ENCODE measurements around the gene BCL2L14.

Gene BCL2L14

DNA sequence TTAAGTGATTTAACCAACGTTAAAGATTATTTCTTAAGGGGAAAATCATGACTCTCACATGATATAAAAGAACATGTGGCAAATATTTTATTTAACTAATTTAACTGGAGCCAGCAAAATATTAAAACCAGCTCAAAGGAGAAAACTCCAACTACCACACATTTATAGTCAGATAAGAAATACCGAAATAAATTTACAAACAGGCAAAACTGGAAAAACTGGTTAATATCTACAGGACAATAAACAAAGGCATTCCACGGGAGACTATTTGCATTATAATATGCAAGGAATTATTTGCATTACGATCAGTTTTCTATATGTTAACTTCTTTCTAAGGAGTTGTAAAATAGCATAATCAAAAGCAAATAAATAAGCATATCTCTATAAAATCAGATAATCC lies 13.8 kb upstream of the BCL2L14 start:
- no peak for DNase-seq

DNA sequence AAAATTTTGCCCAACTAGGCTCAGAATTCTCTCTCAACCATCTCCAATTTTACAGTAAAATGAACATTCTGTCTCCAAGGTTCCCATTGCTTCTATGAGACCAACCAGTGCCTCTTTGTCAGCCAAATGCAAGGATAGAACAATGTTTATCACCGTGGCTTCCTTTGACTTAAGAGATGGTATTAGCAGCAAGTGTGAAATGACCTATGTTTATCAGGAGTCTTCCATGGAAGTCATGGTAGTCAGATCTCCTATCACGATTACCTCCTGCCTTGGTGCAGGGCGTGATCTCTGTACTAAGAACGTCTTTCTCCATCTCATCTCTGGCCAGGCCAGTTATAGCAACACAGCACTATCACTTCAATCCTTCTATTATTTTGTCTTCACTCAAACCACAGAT lies 6.1 kb upstream of the BCL2L14 start:
- DNase-seq, result no peak

DNA sequence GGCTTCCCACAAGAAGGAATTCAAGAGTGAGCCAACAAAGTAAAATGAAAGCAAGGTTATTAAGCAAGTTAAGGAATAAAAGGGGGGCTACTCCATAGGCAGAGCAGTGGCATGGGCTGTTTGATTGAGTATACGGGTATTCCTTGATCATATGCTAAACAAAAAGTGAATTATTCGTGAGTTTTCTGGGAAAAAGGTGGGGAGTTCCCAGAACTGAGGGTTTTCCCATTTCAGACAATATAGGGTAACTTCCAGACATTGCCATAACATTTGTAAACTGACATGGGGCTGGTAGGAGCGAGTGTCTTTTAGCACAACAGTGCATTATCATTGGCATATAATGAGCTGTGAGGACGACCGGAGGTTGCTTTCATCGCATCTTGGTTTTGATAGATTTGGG lies 2.0 kb upstream of the BCL2L14 start:
- DNase-seq, result no peak

DNA sequence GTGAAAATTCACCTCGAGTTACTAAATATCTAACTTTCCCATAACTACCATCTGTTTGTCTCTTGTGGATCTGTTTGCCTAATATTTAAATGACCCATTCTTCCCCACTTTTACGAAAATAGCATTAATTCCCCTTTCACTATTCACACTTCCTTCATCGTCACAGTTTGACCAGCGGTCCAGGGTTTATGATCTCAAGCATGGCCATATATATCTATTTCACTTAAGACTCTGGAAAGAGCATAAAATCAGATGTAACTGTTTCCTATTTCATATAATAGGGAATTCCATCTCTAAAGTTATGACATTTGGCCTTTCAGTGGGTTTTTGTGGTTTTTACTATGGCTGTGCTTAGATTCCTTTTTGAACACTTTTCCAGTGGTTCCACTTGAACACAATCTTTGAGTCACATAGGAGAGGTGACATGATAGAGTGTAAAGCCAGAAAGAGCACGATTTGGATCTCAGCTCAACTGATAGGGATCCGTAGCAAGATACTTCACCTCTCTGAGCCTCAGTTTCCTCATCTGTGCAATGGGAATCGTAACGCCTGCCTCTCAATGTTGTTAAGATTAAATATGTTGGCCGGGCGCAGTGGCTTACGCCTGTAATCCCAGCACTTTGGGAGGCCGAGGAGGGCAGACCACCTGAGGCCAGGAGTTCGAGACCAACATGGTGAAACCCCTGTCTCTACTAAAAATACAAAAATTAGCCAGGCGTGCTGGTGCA lies 754 bp upstream of the BCL2L14 start:
- DNase-seq, result no peak

DNA sequence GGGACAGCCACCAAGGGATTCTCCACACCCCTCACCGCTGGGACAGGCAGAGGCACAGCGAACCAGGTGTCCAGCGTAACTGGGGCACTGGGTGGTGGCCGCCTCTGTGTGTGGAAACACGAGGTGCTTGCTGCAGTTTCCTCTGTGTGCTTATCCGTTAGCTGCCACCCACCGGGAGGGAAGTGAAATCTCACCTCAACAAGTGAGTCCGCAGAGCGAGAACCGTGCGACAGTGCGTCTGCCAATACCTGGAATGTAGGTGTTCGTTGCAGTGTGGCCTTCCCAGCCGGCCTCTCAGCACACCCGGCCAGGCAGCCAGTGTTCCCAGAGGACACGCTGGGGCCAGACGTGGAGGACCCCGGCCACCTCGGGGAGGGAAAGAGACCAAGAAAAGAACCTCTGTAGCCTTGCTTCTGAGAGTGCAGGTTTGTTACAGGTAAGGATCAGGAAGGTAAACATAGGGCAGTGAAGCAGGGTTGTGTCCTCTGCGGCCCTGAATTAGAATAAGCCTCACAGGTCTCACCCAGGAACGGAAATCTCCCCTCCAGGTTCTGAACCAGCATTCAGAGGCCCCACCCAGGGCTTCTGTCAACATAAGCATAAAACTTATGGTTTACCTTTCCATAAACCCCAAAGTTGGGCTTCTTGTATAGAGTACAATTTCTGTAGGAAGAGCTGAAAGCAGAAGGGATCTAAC lies 1.5 kb downstream of the BCL2L14 start:
- DNase-seq, result peak; percentile 16

DNA sequence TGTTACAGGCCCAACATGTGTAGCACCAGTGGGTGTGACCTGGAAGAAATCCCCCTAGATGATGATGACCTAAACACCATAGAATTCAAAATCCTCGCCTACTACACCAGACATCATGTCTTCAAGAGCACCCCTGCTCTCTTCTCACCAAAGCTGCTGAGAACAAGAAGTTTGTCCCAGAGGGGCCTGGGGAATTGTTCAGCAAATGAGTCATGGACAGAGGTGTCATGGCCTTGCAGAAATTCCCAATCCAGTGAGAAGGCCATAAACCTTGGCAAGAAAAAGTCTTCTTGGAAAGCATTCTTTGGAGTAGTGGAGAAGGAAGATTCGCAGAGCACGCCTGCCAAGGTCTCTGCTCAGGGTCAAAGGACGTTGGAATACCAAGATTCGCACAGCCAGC lies 8.6 kb downstream of the BCL2L14 start:
- DNase-seq, result no peak

DNA sequence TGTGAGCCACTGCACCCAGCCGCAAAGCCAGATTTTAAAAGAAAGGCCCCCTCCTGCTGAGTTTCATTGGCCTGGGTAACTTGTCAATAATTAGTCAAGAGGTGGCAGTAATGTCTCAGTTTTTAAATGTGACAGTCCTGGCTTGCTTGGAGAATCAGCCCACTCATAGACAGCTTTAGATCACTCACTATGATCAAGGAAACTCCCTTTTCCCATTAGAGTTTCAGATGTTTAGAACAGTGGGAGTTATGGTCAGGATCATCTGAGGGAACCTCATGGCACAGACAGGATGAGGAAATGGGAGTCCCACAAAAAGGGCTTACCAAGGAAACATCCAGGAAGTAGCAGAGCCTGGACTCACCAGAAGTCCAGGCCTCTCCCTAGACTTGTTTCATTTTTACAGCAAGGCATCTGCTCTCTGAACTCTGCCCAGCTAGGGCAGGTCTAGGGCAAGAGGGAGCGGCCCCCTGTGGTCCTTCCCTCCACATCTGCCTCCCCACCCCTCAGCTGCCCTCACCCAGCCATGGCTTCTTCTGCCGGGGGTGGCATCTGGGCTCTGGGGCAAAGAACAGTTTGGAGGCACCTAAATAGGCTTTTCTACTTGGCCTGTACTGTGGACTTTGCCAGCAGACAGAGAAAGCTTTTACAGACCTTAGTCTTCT lies 11.2 kb downstream of the BCL2L14 start:
- no peak for DNase-seq

DNA sequence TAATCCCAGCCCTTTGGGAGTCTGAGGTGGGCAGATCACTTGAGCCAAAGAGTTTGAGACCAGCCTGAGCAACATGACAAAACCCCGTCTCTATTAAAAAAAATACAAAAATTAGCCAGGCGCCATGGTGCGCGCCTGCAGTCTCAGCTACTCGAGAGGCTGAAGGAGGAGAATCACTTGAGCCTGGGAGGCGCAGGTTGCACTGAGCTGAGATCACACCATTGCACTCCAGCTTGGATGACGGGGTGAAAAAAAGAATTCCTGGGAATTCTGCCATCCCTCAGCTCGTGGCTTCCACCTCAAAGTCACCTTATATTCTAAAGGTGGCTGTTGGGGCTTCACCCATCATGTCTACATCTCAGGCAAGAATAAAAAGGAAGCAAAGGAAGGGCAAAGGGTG lies 12.9 kb downstream of the BCL2L14 start:
- no peak for DNase-seq

DNA sequence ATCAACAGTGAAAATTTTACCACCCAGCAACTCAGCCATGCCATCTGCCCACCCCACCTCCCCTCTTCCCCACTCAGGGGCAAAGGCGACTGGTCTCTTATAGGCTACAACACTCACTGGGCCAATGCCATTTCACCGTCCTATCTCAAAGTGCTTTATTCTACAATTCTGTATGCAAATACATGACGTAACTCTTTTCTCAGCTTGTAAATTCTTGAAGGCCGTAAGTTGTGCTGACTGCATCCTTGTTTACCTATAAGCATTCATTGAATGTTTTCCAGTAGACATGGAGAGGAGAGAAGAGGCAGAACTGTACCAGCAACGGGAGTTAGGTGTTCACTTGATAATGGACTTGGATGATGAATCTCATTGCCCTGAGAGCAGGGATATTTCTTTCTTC lies 15.6 kb downstream of the BCL2L14 start:
- no peak for DNase-seq

DNA sequence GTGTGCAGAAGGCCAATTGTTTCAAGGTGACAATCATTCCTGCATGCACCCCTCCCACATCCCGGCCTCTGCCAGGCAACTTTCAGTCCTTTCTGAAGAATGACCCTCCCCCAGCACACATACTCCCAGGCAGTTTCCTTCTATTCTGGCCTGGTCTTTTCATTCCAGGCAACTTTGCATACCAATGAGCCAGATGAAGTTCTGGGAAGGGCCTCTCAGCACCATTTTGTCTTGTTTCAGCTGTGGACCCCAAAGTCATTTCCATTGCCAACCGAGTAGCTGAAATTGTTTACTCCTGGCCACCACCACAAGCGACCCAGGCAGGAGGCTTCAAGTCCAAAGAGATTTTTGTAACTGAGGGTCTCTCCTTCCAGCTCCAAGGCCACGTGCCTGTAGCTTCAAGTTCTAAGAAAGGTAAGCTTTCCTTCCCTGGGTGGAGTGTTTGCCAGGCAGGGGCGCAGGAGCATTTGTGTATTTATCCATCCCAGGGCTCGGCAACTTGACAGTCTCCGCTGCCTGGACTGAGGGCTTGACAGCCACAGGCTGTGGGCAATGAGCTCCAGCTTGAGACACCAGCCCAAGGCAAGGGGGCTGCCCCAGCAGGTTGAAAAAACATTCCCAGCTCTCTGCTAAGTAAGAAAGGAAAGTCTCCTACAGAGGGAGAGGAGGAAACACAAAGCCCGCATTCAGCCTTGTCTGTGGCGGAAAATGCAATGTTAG lies 16.4 kb downstream of the BCL2L14 start:
- no peak for DNase-seq

DNA sequence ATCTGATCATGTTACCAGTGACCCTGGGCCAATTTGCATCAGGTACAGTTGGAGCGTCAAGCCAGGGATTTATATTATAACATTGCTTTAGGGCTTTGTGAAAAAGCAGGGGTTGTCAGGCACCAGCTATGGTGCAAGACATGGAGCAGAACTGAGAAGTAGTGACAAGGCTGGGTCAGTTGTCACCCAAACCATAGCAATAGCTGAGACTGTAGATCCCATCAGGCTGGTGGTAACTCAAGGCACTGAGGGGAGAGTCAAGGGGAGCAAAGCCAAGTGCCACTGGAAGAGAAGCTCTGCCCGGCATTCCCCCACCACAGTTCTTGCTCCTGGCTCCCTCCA lies 16.9 kb downstream of the BCL2L14 start:
- DNase-seq, result no peak

DNA sequence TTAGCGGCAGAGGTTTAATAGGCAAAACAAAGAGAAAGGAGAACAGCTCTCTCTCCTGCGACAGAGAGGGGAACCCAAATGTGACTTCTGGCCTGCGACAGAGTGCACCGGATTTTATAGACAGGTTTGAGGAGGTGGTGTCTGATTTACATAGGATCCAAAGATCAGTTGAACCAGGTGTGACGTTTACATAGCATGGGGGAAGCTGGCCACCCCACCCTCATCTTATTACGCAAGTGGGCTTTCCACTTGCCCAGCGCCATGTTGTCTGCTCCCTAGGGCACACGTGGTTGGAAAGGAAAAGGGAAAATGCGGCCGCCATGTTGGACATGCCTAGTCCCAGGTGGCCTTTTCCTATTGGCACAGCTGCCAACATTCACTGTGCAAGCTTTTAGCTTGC lies 17.4 kb downstream of the BCL2L14 start:
- no peak for DNase-seq

DNA sequence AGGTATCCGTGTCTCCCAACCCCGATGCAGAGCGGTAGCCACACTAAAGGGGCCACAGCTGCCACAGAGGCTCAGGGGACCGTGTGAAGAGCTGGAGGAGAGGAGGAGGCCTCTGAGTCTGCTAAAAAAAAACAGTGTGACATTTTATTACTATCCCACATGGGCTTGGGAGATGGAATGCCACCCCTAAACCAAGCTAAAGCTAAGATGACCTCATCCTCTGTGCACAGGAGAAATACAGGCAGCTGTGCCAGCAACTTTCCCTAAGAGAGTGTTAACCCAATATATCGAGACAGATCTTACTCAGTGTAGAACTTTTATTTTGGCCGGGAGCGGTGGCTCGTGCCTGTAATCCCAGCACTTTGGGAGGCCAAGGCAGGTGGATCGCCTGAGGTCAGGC lies 18.0 kb downstream of the BCL2L14 start:
- no peak for DNase-seq

DNA sequence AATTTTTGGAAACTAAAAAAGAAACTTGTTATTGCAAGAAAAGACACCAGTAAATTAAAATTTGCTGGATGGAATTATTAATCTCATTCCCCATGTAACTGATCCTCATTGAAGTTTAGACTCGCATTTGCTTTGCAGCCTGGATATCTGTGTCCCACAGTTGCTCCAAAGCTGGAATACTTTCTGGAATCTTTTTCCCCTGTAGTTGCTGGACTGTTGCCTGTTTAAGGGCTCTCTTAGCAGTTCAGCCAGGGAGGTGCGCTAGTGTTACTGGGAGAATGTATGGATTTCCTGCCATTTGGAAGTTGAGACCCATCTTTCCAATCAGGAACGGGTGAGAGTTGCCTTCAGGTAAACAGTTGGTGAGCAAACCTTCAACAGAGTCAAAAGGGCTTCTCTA lies 20.3 kb downstream of the BCL2L14 start:
- DNase-seq, result no peak

DNA sequence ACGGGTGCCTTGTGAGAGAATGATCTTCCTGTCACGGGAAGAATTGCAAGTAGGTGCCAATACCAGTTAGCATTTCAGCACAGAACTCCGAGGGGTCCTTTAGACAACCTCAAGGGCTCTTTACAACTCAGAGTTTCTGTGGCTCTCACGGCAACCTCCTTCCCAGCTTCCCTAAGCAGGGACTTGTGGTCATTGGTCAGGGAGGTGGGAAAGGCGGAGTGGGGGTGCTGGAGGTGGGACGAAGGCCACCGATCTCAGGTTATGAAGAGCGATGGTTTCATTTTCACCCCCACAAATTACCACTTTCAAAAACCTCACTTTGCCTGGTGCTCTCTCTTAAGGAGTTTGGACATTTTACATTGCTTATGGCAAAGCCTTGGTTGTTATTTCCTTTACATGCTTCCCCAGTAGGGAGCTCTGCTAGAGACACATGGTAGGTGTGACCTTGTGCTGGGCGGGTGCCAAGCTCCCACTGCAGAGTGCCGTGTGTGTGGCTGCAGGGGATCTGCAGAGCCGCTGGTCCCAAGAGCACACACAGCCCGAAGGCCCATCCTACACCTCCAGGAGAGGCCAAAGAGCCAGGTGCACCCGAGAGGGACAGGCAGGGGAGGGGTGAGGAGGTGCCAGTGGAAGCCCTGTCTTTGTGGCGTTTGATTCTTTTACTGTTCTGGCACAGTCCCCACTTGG lies 21.4 kb downstream of the BCL2L14 start:
- no peak for DNase-seq

DNA sequence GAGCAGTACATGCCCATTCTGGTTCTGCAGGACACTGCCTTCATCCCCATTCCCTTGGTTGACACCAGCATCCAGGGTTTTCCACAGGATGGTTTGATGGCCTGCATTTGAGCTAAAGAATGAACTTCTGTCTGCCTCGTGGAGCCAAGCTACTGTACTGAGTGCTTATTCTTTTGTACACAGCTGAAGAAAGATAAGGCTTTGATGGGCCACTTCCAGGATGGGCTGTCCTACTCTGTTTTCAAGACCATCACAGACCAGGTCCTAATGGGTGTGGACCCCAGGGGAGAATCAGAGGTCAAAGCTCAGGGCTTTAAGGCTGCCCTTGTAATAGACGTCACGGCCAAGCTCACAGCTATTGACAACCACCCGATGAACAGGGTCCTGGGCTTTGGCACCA lies 23.7 kb downstream of the BCL2L14 start:
- DNase-seq, result no peak

DNA sequence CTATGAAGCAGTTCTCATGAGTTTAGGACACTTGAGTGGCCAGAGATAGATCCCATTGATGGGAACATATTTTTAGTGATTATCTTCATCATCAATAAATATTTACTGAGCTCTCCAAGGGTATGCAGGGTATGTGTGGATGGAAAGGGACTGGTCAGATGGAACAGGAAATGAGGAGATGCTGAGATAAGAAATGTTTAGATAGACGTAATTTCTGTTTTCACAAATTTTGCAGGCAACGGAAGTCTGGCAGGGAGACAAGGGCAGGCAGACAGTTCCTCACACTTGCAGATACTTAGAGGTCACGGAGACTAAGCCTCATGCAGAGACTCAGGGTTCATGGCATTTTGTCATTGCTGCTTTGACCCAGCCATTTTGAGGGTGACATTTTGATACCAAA lies 24.3 kb downstream of the BCL2L14 start:
- DNase-seq, result no peak

DNA sequence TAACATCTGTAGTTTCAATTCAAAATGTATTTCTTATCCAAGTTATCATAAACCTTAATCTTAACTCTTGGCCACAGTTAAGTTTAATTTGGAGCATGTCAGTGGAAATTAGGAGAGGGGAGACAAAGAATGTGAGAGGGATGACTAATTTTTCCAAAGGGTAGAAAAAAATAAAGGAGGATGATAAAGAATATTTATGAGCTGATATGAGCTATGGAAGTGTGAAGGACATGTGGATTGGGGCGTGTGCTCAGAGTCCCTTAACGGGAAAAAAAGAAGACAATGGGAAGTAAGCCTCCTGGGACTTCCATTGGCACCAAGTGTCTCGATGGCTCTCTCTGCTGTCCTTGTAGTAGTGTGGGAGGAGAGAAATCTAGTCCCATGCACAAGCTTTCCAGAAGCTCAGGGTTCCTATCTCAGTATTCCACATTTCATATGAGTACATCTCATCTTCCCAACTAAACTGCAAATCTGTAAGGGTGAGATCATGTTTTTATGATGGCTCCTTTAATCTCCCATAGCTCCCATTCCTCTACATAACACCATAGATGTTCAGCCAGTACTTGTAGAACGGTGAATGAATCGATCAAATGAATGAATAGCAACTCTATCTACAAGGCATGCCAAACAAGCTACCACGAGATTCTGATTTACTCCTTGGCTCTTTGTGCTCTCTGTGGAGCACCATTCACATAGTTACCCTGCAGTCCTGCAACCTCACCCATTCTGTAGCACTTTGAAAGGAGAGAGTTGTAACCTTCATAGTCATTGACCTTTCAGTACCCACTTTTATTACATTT lies 27.4 kb downstream of the BCL2L14 start:
- DNase-seq, result no peak

DNA sequence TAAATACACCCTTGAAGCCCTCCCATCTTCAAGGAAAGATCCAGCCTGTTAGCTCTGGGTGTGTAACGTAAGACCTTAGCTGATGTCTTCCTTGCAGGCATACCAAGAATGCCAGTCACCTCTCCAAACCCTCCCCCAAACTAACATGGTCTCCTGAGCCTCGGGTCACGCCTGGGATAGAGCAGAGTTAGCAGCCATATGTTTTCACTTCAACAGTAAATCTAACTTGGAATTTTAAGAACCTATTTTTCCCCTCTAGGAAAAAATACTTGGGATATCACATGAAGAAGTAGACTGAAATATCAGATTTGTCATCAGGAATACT lies 27.9 kb downstream of the BCL2L14 start:
- DNase-seq, result no peak

DNA sequence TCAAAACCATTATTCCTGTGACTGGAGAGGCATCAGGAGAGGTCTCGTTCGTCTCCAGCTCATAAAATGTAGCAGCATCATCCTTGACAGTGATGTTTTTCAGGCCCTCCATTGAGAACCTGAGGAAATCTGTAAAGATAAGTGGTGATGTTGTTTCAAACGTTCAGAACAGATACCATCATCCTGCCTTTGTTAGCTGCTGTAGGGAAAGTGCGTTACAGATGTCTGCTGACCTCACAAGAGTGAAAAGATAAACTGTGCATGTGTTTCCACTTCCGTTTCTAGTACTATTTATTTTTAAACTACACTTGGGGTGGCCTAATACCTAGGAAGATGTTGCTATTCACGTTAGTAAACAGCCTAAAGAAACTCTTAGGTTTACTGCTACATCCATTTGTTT lies 28.4 kb downstream of the BCL2L14 start:
- no peak for DNase-seq

DNA sequence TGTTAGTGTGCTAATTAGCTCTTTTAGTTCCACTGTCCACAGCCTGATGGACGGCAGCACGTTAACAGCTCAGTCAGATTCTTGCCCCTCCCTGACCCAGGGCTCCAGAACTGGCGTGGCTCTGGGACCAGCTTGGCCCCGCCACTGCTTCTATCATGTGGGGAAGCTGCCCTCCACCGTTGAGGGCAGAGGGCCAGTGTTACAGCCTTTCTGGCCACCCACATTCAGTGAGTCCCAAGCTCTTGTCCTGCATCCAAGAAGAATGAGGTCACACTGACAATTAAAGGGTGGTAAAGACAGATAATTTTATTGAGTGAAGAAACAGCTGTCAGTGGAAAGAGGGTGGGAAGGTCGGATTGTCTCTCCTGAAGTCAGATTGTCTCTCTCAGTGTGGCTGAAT lies 36.9 kb downstream of the BCL2L14 start:
- no peak for DNase-seq

DNA sequence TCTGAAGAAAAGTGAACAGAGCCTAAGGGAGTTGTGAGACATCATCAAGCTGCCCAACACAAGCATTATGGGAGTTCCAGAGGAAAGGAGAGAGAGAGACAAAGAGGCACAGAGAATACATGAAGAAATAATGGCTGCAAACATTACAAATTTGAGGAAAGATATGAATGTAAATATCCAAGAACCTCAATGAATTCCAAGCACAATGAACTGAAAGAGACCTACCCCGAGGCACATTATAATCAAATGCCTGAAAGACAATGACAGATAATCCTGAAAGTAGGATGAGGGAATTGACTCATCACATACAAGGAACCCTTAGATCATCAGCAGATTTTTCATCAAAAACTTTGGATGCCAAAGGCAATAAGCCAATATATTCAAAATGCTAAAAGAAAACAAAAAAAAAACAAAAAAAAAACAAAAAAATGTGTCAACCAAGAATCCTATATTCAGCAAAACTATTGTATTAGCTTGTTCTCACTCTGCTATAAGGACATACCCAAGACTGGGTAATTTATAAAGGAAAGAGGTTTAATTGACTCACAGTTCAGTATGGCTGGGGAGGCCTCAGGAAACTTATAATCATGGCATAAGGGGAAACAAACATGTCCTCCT lies 37.8 kb downstream of the BCL2L14 start:
- no peak for DNase-seq

Measured in activated gamma-delta T cell treated with Interleukin-2 at 50 U/mL for 16 hours (primary cell).